Gastroesophageal sphincter (tissue), 4 donors: Measurements from ENCODE around the gene GATAD2B. TPM values are rescaled to one million over a fixed set of nuclear protein-coding genes. Genes with fewer than 3 reads are reported as not detected.

Experiments
- ATAC-seq: fragments of 150-250 bp; one replicate; pipeline ENCODE4 v1.9.1; 2016; ENCODE audit warnings: mild to moderate bottlenecking, moderate library complexity
- H3K27ac ChIP-seq, 4 donors: fragments of 200-600 bp; sonication (generic) in 3 of 4; 1 replicate in 3 of 4; 2 replicates in 1 of 4; pipeline ENCODE4 v1.5.1; 2016 to 2019
- H3K27me3 ChIP-seq: fragments of 200-600 bp; sonication (generic); one replicate; pipeline ENCODE4 v1.5.1; 2019
- H3K36me3 ChIP-seq, 2 donors: fragments of 200-600 bp; sonication (generic); one replicate each; pipeline ENCODE4 v1.5.1; 2019; ENCODE audit warnings: control low read depth in 1 of 2
- H3K4me1 ChIP-seq, 3 donors: fragments of 200-600 bp; sonication (generic); 1 replicate in 2 of 3; 2 replicates in 1 of 3; pipeline ENCODE4 v1.5.1; 2016 to 2019; ENCODE audit warnings: control low read depth in 2 of 3
- H3K4me3 ChIP-seq, 2 donors: fragments of 200-600 bp; sonication (generic); one replicate each; pipeline ENCODE4 v1.5.1; 2019; ENCODE audit warnings: mild to moderate bottlenecking in 1 of 2, moderate library complexity in 1 of 2
- H3K9me3 ChIP-seq, 3 donors: fragments of 200-600 bp; sonication (generic); one replicate each; pipeline ENCODE4 v1.5.1; 2017 to 2019; ENCODE audit warnings: control low read depth in 2 of 3
- EP300 ChIP-seq: sonication (generic); formaldehyde crosslinking; IDR thresholded peaks from one replicate; pipeline ENCODE4 v1.6.1; 2017; ENCODE audit warnings: antibody characterized with exemption, mild to moderate bottlenecking
- POLR2A ChIP-seq, 2 donors: fragments of 450-650 bp; IDR thresholded peaks; one replicate each; pipeline ENCODE4 v1.6.1; 2017; ENCODE audit warnings: antibody characterized with exemption in 2 of 2, mild to moderate bottlenecking in 2 of 2, moderate library complexity in 1 of 2
- POLR2AphosphoS5 ChIP-seq: sonication (generic); formaldehyde crosslinking; IDR thresholded peaks from one replicate; pipeline ENCODE4 v1.6.1; 2017; ENCODE audit warnings: antibody characterized with exemption
- WGBS, 2 donors: methylation state at CpG; one replicate each; pipeline ENCODE4 v1.1.5; 2018; ENCODE audit warnings: low coverage in 1 of 2; 5-methylcytosine and 5-hydroxymethylcytosine counted together
- total RNA-seq, 4 donors: library from RNA; depleted of rRNA; stranded (reverse); fragments of >200 nt; gene quantifications; one replicate each; pipeline ENCODE4 v1.1.0, GENCODE V29; 2016
- TF ChIP-seq, protein P1 (sequence below), 4 experiments: fragments of 200-600 bp in 2 of 4; fragments of 450-650 bp in 2 of 4; sonication (generic) in 1 of 4; IDR thresholded peaks; one replicate each; pipeline ENCODE4 v1.5.1; 2017 to 2019; ENCODE audit warnings: antibody characterized with exemption in 4 of 4, mild to moderate bottlenecking in 2 of 4, moderate library complexity in 2 of 4

Gene GATAD2B
- total RNA-seq, 4 donors from 2014 or later, result 18.4 to 30.8 (median 23.8) TPM

GRCh38 chr1:153794624-153795329 is 128.0 kb downstream of the GATAD2B start:
- peaks cover 0 to 23% (median 2%) of the 10 kb centered on the region in 3 donors for H3K4me1 ChIP-seq
- no peaks in the 10 kb centered on the region for H3K9me3 ChIP-seq
- WGBS, 2 donors, result 55% methylated on average over 4 of the region's 14 CpGs; no CpG with 5 or more reads in 1 of the 2 donors
- no peak for ATAC-seq
- H3K27me3 ChIP-seq, result no peaks in the 10 kb centered on the region
- no peak overlapping the region for H3K27ac ChIP-seq
- TF ChIP-seq EP300, result no peak
- TF ChIP-seq POLR2AphosphoS5, result no peak
- TF ChIP-seq POLR2A (IDR thresholded peaks at IDR 0.05), result no peak
- TF ChIP-seq, protein P1, sequence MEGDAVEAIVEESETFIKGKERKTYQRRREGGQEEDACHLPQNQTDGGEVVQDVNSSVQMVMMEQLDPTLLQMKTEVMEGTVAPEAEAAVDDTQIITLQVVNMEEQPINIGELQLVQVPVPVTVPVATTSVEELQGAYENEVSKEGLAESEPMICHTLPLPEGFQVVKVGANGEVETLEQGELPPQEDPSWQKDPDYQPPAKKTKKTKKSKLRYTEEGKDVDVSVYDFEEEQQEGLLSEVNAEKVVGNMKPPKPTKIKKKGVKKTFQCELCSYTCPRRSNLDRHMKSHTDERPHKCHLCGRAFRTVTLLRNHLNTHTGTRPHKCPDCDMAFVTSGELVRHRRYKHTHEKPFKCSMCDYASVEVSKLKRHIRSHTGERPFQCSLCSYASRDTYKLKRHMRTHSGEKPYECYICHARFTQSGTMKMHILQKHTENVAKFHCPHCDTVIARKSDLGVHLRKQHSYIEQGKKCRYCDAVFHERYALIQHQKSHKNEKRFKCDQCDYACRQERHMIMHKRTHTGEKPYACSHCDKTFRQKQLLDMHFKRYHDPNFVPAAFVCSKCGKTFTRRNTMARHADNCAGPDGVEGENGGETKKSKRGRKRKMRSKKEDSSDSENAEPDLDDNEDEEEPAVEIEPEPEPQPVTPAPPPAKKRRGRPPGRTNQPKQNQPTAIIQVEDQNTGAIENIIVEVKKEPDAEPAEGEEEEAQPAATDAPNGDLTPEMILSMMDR (IDR thresholded peaks at IDR 0.05), result no peak
- H3K4me3 ChIP-seq, result no peak overlapping the region
- peaks cover 0 to 6% of the 10 kb centered on the region in 2 donors for H3K36me3 ChIP-seq

DNA sequence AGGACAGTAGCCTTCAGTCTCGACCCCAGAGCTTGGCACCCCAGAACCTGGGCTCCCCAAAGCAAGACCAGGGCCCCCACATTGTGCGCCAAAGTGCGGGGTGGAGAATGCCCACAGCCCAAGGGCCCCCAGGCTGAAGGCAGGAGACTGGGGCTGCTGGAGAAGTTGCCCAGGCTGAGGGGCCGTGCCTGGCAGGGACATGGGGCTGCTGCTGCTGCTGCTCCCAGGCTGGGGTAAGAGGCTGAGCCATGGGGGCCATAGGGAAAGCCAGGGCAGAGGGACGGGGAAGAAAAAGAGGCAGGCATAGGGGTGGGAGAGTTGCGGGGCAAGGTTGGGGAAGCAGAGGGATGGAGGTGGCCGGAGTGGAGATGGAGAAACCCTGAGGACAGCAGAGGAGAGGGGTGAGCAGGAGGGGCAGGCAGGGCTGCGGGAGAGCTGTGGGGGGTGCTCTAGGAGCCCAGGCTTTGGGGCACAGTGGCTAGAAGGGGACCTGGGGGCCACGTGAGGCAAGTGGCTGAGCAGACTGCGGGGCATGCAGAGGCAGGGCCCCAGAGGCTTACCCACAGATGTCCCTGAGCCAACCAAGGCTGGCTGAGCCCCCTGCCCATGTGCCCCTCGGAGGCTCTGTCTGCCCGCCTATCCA is 128.7 kb downstream of the GATAD2B start:
- 81 to 100% methylated on average over 1 to 4 of the region's 12 CpGs for WGBS, 2 donors
- no peak overlapping the region for H3K4me3 ChIP-seq
- no peak overlapping the region for H3K27ac ChIP-seq
- peaks cover 0 to 30% (median 4%) of the 10 kb centered on the region in 3 donors for H3K4me1 ChIP-seq
- TF ChIP-seq, protein P1 (IDR thresholded peaks at IDR 0.05), result no peak
- no peaks in the 10 kb centered on the region for H3K9me3 ChIP-seq
- H3K36me3 ChIP-seq, result no peaks in the 10 kb centered on the region
- H3K27me3 ChIP-seq, result no peaks in the 10 kb centered on the region
- ATAC-seq, result no peak

DNA sequence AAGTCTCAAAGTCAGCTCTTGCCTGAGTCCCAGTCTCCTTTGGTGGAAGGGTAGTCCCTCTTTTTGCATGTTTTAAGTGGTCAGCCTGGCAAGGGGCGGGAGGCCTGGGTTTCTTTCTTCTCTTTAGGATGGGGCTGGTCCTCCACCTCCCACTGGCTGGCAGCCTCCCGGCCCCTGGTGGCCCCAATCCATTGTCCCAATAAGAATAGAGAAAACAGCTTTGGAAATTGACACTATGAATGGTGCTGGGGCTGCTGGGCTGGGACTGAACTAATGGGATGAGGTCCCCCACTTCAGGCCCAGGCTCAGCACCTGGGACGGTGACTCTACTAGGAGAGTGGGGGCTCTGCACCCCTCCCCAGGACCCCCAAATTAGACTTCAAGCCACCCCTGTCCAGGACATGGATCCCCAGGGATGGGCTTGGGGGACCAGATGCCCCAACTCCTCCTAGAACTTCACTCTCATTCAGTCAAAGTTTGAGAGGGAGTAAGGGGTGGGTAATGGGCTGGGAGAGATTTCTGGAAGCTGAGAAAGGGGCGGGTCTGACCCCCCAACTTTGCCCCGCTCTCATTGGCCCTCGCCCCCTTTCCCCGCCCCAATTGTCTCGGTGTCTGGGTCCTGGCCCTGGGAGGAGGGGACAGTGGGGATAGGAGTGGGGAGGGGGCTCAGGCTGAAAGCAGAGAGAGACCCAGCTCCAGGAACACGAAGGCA is 129.4 kb downstream of the GATAD2B start:
- no peak for TF ChIP-seq POLR2AphosphoS5
- TF ChIP-seq POLR2A (IDR thresholded peaks at IDR 0.05), result no peak
- no peak for TF ChIP-seq EP300
- TF ChIP-seq, protein P1 (IDR thresholded peaks at IDR 0.05), result no peak
- Histone ChIP-seq H3K27me3 (no peaks in the 10 kb centered on the region), H3K27ac (no peak overlapping the region), H3K4me3 (no peak overlapping the region), H3K36me3 (no peaks in the 10 kb centered on the region), H3K4me1 (peaks cover 0 to 37% (median 4%) of the 10 kb centered on the region in 3 donors), H3K9me3 (no peaks in the 10 kb centered on the region)
- no peak for ATAC-seq
- WGBS, 2 donors, result 100% methylated on average over 1 of the region's 9 CpGs; no CpG with 5 or more reads in 1 of the 2 donors

- H3K9me3 ChIP-seq, result no peaks in the 10 kb centered on the region
- no peaks in the 10 kb centered on the region for H3K36me3 ChIP-seq
- no peak overlapping the region for H3K27ac ChIP-seq
- no CpG with 5 or more reads among the region's 11 CpGs for WGBS, 2 donors
- no peak overlapping the region for H3K4me3 ChIP-seq
- peaks cover 0 to 41% (median 4%) of the 10 kb centered on the region in 3 donors for H3K4me1 ChIP-seq
- no peaks in the 10 kb centered on the region for H3K27me3 ChIP-seq
- TF ChIP-seq, protein P1 (IDR thresholded peaks at IDR 0.05), result no peak
- TF ChIP-seq POLR2A (IDR thresholded peaks at IDR 0.05) (no peak), EP300 (no peak), POLR2AphosphoS5 (no peak)
- ATAC-seq, result no peak
These were observed 130.1 kb downstream of the GATAD2B start for GRCh38 chr1:153792631-153793041.
